MCF 10A (cell line): ENCODE data around the gene MED13L. TPM values are rescaled to one million over a fixed set of nuclear protein-coding genes. Genes with fewer than 3 reads are reported as not detected.

Experiments
- BruUV-seq: library from RNA; stranded (reverse); fragments of 400-500 nt; replicated peaks from 2 replicates; lab custom pipeline; 2021; lab: Mats Ljungman, UMichigan
- CTCF ChIA-PET: fragments of 300-600 bp; sonication (Branson Sonifier 250); formaldehyde crosslinking; extraction: SDS; loops from one replicate; lab custom pipeline; 2021; ENCODE audit warnings: antibody characterized with exemption, inconsistent platforms; lab: Yijun Ruan, JAX
- POLR2A ChIA-PET: fragments of 300-600, 350-650 bp; sonication (Branson Sonifier 250); formaldehyde crosslinking; extraction: SDS; loops from one replicate; lab custom pipeline; 2020; ENCODE audit warnings: antibody characterized with exemption, inconsistent platforms; lab: Yijun Ruan, JAX
- DNase-seq: peaks from one replicate; pipeline ENCODE4 v3.0.0-alpha.2; 2018; ENCODE audit not compliant: unreplicated experiment
- H3K27ac Mint-ChIP-seq: one replicate; pipeline ENCODE4 v1.8.0; 2022; ENCODE audit warnings: mild to moderate bottlenecking, low read depth, mixed read lengths; ENCODE audit not compliant: unreplicated experiment
- H3K27me3 Mint-ChIP-seq: one replicate; pipeline ENCODE4 v1.8.0; 2022; ENCODE audit warnings: mixed read lengths; ENCODE audit not compliant: insufficient read depth, unreplicated experiment
- H3K36me3 Mint-ChIP-seq: one replicate; pipeline ENCODE4 v1.8.0; 2022; ENCODE audit warnings: mild to moderate bottlenecking, moderate library complexity, mixed read lengths; ENCODE audit not compliant: insufficient read depth, unreplicated experiment
- H3K4me1 Mint-ChIP-seq: one replicate; pipeline ENCODE4 v1.8.0; 2022; ENCODE audit warnings: mixed read lengths; ENCODE audit not compliant: insufficient read depth, unreplicated experiment
- H3K4me3 Mint-ChIP-seq: one replicate; pipeline ENCODE4 v1.8.0; 2022; ENCODE audit warnings: mild to moderate bottlenecking, moderate library complexity, mixed read lengths; ENCODE audit not compliant: unreplicated experiment
- H3K9me3 Mint-ChIP-seq: one replicate; pipeline ENCODE4 v1.8.0; 2022; ENCODE audit warnings: mixed read lengths; ENCODE audit not compliant: unreplicated experiment
- intact Hi-C: fragments of 100-400 bp; cut with micrococcal nuclease; formaldehyde crosslinking; loops from 2 replicates; pipeline ENCODE4 v1.14.1; 2022
- total RNA-seq: library from RNA; stranded (reverse); gene quantifications from 2 replicates; pipeline ENCODE4 v1.2.3, GENCODE V29; 2022
- TF ChIP-seq, protein P1 (sequence below): fragments of 200-600 bp; IDR thresholded peaks from one replicate; pipeline ENCODE4 v1.8.0; 2022; ENCODE audit warnings: antibody characterized with exemption, mild to moderate bottlenecking; ENCODE audit not compliant: unreplicated experiment

MED13L gene
- total RNA-seq, 1 experiment from 2014 or later = 91.6 TPM

DNA sequence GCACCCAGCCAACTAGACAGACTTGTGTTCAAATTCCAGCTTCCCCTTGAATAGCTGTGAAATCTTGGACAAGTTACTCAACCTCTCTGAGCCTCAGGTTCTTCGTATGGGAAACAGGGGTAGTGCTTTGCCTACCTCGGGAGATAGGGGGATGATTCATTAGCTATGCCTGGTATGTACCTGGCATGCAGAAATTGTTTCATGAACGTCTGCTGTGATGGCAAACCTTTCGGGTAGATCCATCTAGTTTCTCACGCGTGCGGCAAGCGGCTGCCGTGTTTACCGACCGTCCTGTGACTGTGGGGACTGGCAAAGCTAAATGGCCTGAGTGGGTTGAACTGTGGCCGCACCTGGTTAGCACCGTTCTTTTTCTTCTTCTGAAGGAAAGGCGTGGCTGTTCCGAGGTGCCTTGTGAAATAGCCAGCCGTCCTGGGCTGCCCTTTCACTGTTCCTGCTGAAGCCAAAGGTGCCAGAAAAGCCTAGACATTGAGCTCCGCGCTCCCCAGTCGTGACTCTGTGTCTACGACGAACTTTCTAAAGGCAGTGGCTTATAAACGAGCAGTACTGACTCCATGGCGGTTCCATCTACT lies 40.6 kb upstream of the MED13L start:
- ChIA-PET POLR2A (interaction anchor here (0.6 to 2.0 kb wide), 12 partner anchors 8 to 116 kb away, joined by 3 to 10 read pairs (median 4); partner anchors contain the start of gene MED13L), CTCF (interaction anchor here (0.5 to 1.6 kb wide), 4 partner anchors 42 to 278 kb away, joined by 4 to 5 read pairs (median 4); no protein-coding TSS in a partner anchor)
- DNase-seq = peak; percentile 66
- H3K9me3 Mint-ChIP-seq = no peaks in the 10 kb centered on the region
- BruUV-seq = no TSS peak
- TF ChIP-seq, protein P1, sequence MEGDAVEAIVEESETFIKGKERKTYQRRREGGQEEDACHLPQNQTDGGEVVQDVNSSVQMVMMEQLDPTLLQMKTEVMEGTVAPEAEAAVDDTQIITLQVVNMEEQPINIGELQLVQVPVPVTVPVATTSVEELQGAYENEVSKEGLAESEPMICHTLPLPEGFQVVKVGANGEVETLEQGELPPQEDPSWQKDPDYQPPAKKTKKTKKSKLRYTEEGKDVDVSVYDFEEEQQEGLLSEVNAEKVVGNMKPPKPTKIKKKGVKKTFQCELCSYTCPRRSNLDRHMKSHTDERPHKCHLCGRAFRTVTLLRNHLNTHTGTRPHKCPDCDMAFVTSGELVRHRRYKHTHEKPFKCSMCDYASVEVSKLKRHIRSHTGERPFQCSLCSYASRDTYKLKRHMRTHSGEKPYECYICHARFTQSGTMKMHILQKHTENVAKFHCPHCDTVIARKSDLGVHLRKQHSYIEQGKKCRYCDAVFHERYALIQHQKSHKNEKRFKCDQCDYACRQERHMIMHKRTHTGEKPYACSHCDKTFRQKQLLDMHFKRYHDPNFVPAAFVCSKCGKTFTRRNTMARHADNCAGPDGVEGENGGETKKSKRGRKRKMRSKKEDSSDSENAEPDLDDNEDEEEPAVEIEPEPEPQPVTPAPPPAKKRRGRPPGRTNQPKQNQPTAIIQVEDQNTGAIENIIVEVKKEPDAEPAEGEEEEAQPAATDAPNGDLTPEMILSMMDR = no peak
- no peaks in the 10 kb centered on the region for H3K36me3 Mint-ChIP-seq
- peak overlapping the region; percentile 68 for H3K27ac Mint-ChIP-seq
- H3K4me1 Mint-ChIP-seq = peaks cover 32% of the 10 kb centered on the region
- intact Hi-C loops = no loop called here
- peak overlapping the region; percentile 60 for H3K4me3 Mint-ChIP-seq
- H3K27me3 Mint-ChIP-seq = no peaks in the 10 kb centered on the region

DNA sequence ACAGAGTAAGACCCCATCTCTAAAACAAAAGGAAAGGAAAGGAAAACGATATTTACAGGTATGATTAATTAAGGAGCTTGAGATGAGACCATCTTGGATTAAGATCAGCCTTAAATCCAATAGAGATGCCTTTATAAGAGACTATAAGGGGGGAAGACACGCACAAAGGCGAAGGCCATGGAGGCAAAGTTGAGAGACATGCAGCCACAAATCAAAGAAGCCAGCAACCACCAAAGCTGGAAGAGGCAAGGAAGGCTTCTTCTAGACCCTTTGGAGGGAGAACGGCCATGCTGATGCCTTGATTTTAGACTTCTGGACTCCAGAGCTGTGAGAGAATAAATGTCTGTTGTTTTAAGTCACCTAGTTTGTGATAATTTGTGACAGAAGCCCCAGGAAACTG lies 39.6 kb upstream of the MED13L start:
- H3K9me3 Mint-ChIP-seq = no peaks in the 10 kb centered on the region
- intact Hi-C loops = no loop called here
- ChIA-PET CTCF (no interaction called here), POLR2A (interaction anchor here (1.5 to 2.0 kb wide), 3 partner anchors 9 to 73 kb away, joined by 7 to 10 read pairs (median 8); partner anchors contain the start of gene MED13L)
- no peaks in the 10 kb centered on the region for H3K36me3 Mint-ChIP-seq
- no TSS peak for BruUV-seq
- H3K4me1 Mint-ChIP-seq = peaks cover 32% of the 10 kb centered on the region
- TF ChIP-seq, protein P1 = no peak
- no peak overlapping the region for H3K27ac Mint-ChIP-seq
- DNase-seq = no peak
- no peaks in the 10 kb centered on the region for H3K27me3 Mint-ChIP-seq
- H3K4me3 Mint-ChIP-seq = no peak overlapping the region

GRCh38 chr12:116314477-116314876 lies 37.0 kb upstream of the MED13L start:
- Mint-ChIP-seq H3K4me1 (peaks cover 19% of the 10 kb centered on the region), H3K9me3 (no peaks in the 10 kb centered on the region), H3K27me3 (no peaks in the 10 kb centered on the region), H3K4me3 (no peak overlapping the region), H3K27ac (no peak overlapping the region), H3K36me3 (no peaks in the 10 kb centered on the region)
- ChIA-PET CTCF (no interaction called here), POLR2A (no interaction called here)
- TF ChIP-seq, protein P1 = no peak
- no TSS peak for BruUV-seq
- no peak for DNase-seq
- intact Hi-C loops = no loop called here

GRCh38 chr12:116313194-116313927 lies 35.9 kb upstream of the MED13L start:
- POLR2A ChIA-PET = interaction anchor here (0.7 kb wide), 1 partner anchor 176 kb away, joined by 4 read pairs; no protein-coding TSS in a partner anchor
- TF ChIP-seq, protein P1 = no peak
- no TSS peak for BruUV-seq
- Mint-ChIP-seq H3K4me3 (no peak overlapping the region), H3K27me3 (no peaks in the 10 kb centered on the region), H3K4me1 (peaks cover 8% of the 10 kb centered on the region), H3K9me3 (no peaks in the 10 kb centered on the region), H3K36me3 (no peaks in the 10 kb centered on the region), H3K27ac (no peak overlapping the region)
- DNase-seq = no peak
- CTCF ChIA-PET = interaction anchor here (0.7 kb wide), 1 partner anchor 13 kb away, joined by 4 read pairs; no protein-coding TSS in a partner anchor
- intact Hi-C loops = no loop called here
